HEK293 (cell line): Measurements from ENCODE around the gene FHIT.

Source experiments
- CTCF ChIP-seq: fragments of 450-650 bp; formaldehyde crosslinking; IDR thresholded peaks from 2 replicates; pipeline ENCODE4 v1.5.1; 2016; ENCODE audit warnings: missing biosample characterization, missing genetic modification characterization
- GFI1B ChIP-seq: fragments of 450-650 bp; formaldehyde crosslinking; IDR thresholded peaks from 2 replicates; pipeline ENCODE4 v1.5.1; 2016; ENCODE audit warnings: missing biosample characterization, missing genetic modification characterization
- HOXA7 ChIP-seq: sonication (generic); formaldehyde crosslinking; IDR thresholded peaks from 2 replicates; pipeline ENCODE4 v1.8.1; 2022; ENCODE audit warnings: missing genetic modification reagents, borderline replicate concordance
- PRDM4 ChIP-seq: fragments of 450-650 bp; formaldehyde crosslinking; IDR thresholded peaks from 2 replicates; pipeline ENCODE4 v1.5.1; 2017; ENCODE audit warnings: missing biosample characterization, missing genetic modification characterization
- SALL2 ChIP-seq: fragments of 450-650 bp; formaldehyde crosslinking; IDR thresholded peaks from 2 replicates; pipeline ENCODE4 v1.5.0; 2017; ENCODE audit warnings: missing biosample characterization, mild to moderate bottlenecking, missing genetic modification characterization, borderline replicate concordance
- SP2 ChIP-seq: fragments of 450-650 bp; formaldehyde crosslinking; IDR thresholded peaks from 2 replicates; pipeline ENCODE4 v1.5.1; 2016; ENCODE audit warnings: missing biosample characterization, missing genetic modification characterization
- ZBTB7A ChIP-seq: fragments of 450-650 bp; formaldehyde crosslinking; IDR thresholded peaks from 2 replicates; pipeline ENCODE4 v1.5.1; 2016; ENCODE audit warnings: low read depth, missing biosample characterization, missing genetic modification characterization
- ZIC2 ChIP-seq: fragments of 450-650 bp; formaldehyde crosslinking; IDR thresholded peaks from 2 replicates; pipeline ENCODE4 v1.5.1; 2016; ENCODE audit warnings: missing biosample characterization, missing genetic modification characterization
- ZNF157 ChIP-seq: fragments of 450-650 bp; formaldehyde crosslinking; IDR thresholded peaks from 2 replicates; pipeline ENCODE4 v1.5.1; 2016; ENCODE audit warnings: missing biosample characterization, missing genetic modification characterization
- ZNF629 ChIP-seq: fragments of 450-650 bp; formaldehyde crosslinking; IDR thresholded peaks from 2 replicates; pipeline ENCODE4 v1.5.1; 2017; ENCODE audit warnings: missing biosample characterization, missing genetic modification characterization
- ZSCAN30 ChIP-seq: fragments of 450-650 bp; IDR thresholded peaks from 2 replicates; pipeline ENCODE4 v1.5.1; 2018; ENCODE audit warnings: missing biosample characterization, mild to moderate bottlenecking, missing genetic modification characterization, moderate library complexity
- TF ChIP-seq, protein P1 (sequence below): fragments of 450-650 bp; formaldehyde crosslinking; IDR thresholded peaks from 2 replicates; pipeline ENCODE4; 2016; ENCODE audit warnings: missing biosample characterization, missing genetic modification characterization

- no peak for TF ChIP-seq CTCF (tag by site-specific recombination)
- no peak for TF ChIP-seq SP2 (tag by site-specific recombination)
- no peak for TF ChIP-seq ZNF157 (tag by site-specific recombination)
- TF ChIP-seq GFI1B (tag by site-specific recombination) = no peak
- TF ChIP-seq ZIC2 = no peak
- TF ChIP-seq ZNF629 (tag by site-specific recombination) = no peak
- TF ChIP-seq HOXA7 = no peak
- TF ChIP-seq SALL2 = no peak
- no peak for TF ChIP-seq ZSCAN30
- no peak for TF ChIP-seq PRDM4
- no peak for TF ChIP-seq ZBTB7A (tag by site-specific recombination)
- TF ChIP-seq, protein P1, sequence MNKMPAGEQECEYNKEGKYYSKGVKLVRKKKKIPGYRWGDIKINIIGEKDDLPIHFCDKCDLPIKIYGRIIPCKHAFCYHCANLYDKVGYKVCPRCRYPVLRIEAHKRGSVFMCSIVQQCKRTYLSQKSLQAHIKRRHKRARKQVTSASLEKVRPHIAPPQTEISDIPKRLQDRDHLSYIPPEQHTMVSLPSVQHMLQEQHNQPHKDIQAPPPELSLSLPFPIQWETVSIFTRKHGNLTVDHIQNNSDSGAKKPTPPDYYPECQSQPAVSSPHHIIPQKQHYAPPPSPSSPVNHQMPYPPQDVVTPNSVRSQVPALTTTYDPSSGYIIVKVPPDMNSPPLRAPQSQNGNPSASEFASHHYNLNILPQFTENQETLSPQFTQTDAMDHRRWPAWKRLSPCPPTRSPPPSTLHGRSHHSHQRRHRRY = no peak
Observed at GRCh38 chr3:59786374-59786773, 1464.9 kb downstream of the FHIT start.
